ENCODE measurements around the gene SERPINF2.
"Not testable (repeated sequence)": the region's sequence is repeated elsewhere in the genome, so short reads cannot be mapped to it uniquely, and the experiment has no call there.

The SERPINF2 gene

GRCh38 chr17:1742371-1743087 is at the start of gene SERPINF2:
SERPINF2 (plus strand) TSS chr17:1742871; CDS start chr17:1744996, 2,125 bp downstream.
- DNase-seq, result no peak

GRCh38 chr17:1693339-1693738 is 49.3 kb upstream of the SERPINF2 start:
- no peak for DNase-seq

- no peak for DNase-seq
Observed at GRCh38 chr17:1695365-1695764, 47.3 kb upstream of the SERPINF2 start.

- no peak for DNase-seq
Observed at GRCh38 chr17:1697681-1698080, 45.0 kb upstream of the SERPINF2 start.

- DNase-seq, result not testable (repeated sequence)
Observed at GRCh38 chr17:1699891-1700290, 42.8 kb upstream of the SERPINF2 start.

GRCh38 chr17:1703063-1703462 is 39.6 kb upstream of the SERPINF2 start:
- no peak for DNase-seq

- DNase-seq, result no peak
Observed at GRCh38 chr17:1705004-1705403, 37.7 kb upstream of the SERPINF2 start.

- no peak for DNase-seq
Observed at GRCh38 chr17:1707107-1707506, 35.6 kb upstream of the SERPINF2 start.

GRCh38 chr17:1708791-1709346 is 33.8 kb upstream of the SERPINF2 start:
- not testable (repeated sequence) for DNase-seq

GRCh38 chr17:1709403-1709951 is 33.2 kb upstream of the SERPINF2 start:
- DNase-seq, result no peak

- DNase-seq, result no peak
Observed at GRCh38 chr17:1709971-1710806, 32.5 kb upstream of the SERPINF2 start, which contains the start of gene TLCD2. TLCD2 (minus strand) TSS chr17:1710377; CDS start chr17:1710242, 135 bp downstream.

- no peak for DNase-seq
Observed at GRCh38 chr17:1710807-1711553, 31.7 kb upstream of the SERPINF2 start.

- DNase-seq, result no peak
Observed at GRCh38 chr17:1711804-1712203, 30.9 kb upstream of the SERPINF2 start.

- no peak for DNase-seq
Observed at GRCh38 chr17:1712271-1712670, 30.4 kb upstream of the SERPINF2 start.

- DNase-seq, result no peak
Observed at GRCh38 chr17:1713160-1713877, 29.4 kb upstream of the SERPINF2 start.

GRCh38 chr17:1713878-1714426 is 28.7 kb upstream of the SERPINF2 start:
- DNase-seq, result no peak

- DNase-seq, result no peak
Observed at GRCh38 chr17:1714427-1714979, 28.2 kb upstream of the SERPINF2 start.

GRCh38 chr17:1714980-1715802 is 27.5 kb upstream of the SERPINF2 start:
- DNase-seq, result peak; percentile 28

GRCh38 chr17:1715803-1716075 is 26.9 kb upstream of the SERPINF2 start:
- no peak for DNase-seq

- peak; percentile 100 for DNase-seq
Observed at GRCh38 chr17:1716076-1716911, 26.4 kb upstream of the SERPINF2 start.
